Hepatocyte (in vitro differentiated cells): ENCODE data around the gene SCRN2. TPM values are rescaled to one million over a fixed set of nuclear protein-coding genes. Genes with fewer than 3 reads are reported as not detected.

ENCODE experiments used
- DNase-seq: peaks from one replicate; pipeline ENCODE4 v3.0.0-alpha.2; 2016; ENCODE audit warnings: low spot score
- H2AFZ ChIP-seq: fragments of 200-600 bp; sonication (generic); 2 replicates; pipeline ENCODE4 v1.6.0; 2016; ENCODE audit warnings: antibody characterized with exemption, mild to moderate bottlenecking
- H3K27ac ChIP-seq: fragments of 200-600 bp; sonication (generic); 2 replicates; pipeline ENCODE4 v1.5.1; 2016; ENCODE audit warnings: mild to moderate bottlenecking
- H3K27me3 ChIP-seq: fragments of 200-600 bp; sonication (generic); 2 replicates; pipeline ENCODE4 v1.6.1; 2016
- H3K36me3 ChIP-seq: fragments of 200-600 bp; sonication (generic); replicated peaks from 2 replicates; pipeline ENCODE4 v1.5.1; 2016; ENCODE audit warnings: low read depth; ENCODE audit not compliant: insufficient read depth
- H3K4me1 ChIP-seq: fragments of 200-600 bp; sonication (generic); 2 replicates; pipeline ENCODE4 v1.5.1; 2016; ENCODE audit warnings: mild to moderate bottlenecking, moderate library complexity; ENCODE audit not compliant: insufficient read depth
- H3K4me2 ChIP-seq: fragments of 200-600 bp; sonication (generic); 2 replicates; pipeline ENCODE4 v1.6.0; 2016
- H3K4me3 ChIP-seq: fragments of 200-600 bp; sonication (generic); 2 replicates; pipeline ENCODE4 v1.5.1; 2016; ENCODE audit warnings: mild to moderate bottlenecking
- H3K79me2 ChIP-seq: fragments of 200-600 bp; sonication (generic); 2 replicates; pipeline ENCODE4 v1.6.0; 2017; ENCODE audit warnings: mild to moderate bottlenecking
- H3K9me2 ChIP-seq: fragments of 200-600 bp; sonication (generic); replicated peaks from 2 replicates; pipeline ENCODE4 v1.6.0; 2017; ENCODE audit warnings: mild to moderate bottlenecking; ENCODE audit not compliant: insufficient read depth
- H3K9me3 ChIP-seq: fragments of 200-600 bp; sonication (generic); 2 replicates; pipeline ENCODE4 v1.5.1; 2016; ENCODE audit warnings: low read depth, mild to moderate bottlenecking
- H4K20me1 ChIP-seq: fragments of 200-600 bp; sonication (generic); 2 replicates; pipeline ENCODE4 v1.6.0; 2016; ENCODE audit warnings: mild to moderate bottlenecking; ENCODE audit not compliant: insufficient read depth, poor library complexity, severe bottlenecking
- EZH2 ChIP-seq: fragments of 200-600 bp; sonication (generic); IDR thresholded peaks from 2 replicates; pipeline ENCODE4 v1.6.1; 2016; ENCODE audit warnings: antibody characterized with exemption, mild to moderate bottlenecking, borderline replicate concordance
- EZH2phosphoT487 ChIP-seq: fragments of 200-600 bp; sonication (generic); IDR thresholded peaks from one replicate; pipeline ENCODE4 v1.6.1; 2018; ENCODE audit warnings: antibody characterized with exemption, mild to moderate bottlenecking, low read depth, moderate library complexity; ENCODE audit not compliant: unreplicated experiment, severe bottlenecking
- WGBS: methylation state at CpG from one replicate; pipeline ENCODE4 v1.1.6; 2016; ENCODE audit warnings: low lambda C conversion rate; ENCODE audit errors: missing lambda C conversion rate; 5-methylcytosine and 5-hydroxymethylcytosine counted together
- polyA plus RNA-seq: library from polyadenylated mRNA; unstranded; fragments of >200 nt; fragmentation: Nextera tagmentation; extraction: Ambion mirVana; gene quantifications from 2 replicates; pipeline ENCODE4 v1.2.1, GENCODE V29; 2016
- total RNA-seq: library from RNA; depleted of rRNA; stranded (reverse); fragments of >200 nt; gene quantifications from 2 replicates; pipeline ENCODE4 v1.2.3, GENCODE V29; 2014
- TF ChIP-seq, protein P1 (sequence below): fragments of 200-600 bp; sonication (generic); IDR thresholded peaks from 2 replicates; pipeline ENCODE4 v1.5.1; 2016; ENCODE audit warnings: antibody characterized with exemption, mild to moderate bottlenecking; ENCODE audit not compliant: poor library complexity

Gene SCRN2
- total and polyA plus RNA-seq, 2 experiments from 2014 or later: 35.3 to 59.8 TPM

DNA sequence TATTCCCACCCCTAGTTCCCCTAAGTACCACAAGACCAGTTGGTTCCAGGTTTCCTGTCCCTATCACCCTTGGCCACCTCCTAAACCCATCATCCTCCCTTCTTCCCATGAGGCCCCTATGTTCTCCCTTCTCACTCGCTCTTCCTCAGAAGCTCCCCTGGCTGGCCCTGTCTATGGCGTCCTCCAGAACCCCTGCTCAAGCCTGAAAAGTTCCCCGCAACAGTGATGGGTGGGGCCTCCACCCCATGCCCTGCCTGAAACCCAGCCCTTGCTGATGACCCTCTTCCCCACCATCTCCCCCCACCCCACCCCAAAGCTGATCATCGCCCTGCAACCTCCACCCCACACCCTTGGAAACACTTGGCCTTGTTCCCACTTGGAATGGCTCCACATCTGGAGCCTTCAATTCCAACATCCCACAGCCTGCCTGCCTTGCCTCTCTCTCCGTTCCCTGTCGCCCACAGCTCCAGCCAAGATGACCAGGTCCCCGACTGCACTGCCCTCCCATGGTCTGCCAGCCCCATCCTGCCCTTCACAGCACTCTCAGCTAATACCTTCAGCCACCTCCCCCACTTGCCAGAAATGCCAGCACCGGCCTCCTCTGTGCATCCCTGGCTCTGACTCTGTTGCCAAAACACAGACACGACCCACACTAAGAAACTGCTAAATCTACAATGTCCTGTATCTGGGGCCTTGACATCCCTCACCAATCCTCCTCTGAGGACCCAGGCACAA lies 30.0 kb downstream of the SCRN2 start:
- DNase-seq: no peak
- Histone ChIP-seq H3K4me2 (no peak overlapping the region), H3K27me3 (no peaks in the 10 kb centered on the region), H3K9me3 (no peaks in the 10 kb centered on the region), H3K36me3 (no peaks in the 10 kb centered on the region), H3K4me1 (peaks cover 22% of the 10 kb centered on the region), H2AFZ (no peak overlapping the region), H3K27ac (peak overlapping the region; percentile 81), H4K20me1 (no peaks in the 10 kb centered on the region), H3K79me2 (no peaks in the 10 kb centered on the region), H3K4me3 (no peak overlapping the region), H3K9me2 (no peaks in the 10 kb centered on the region)
- TF ChIP-seq, protein P1, sequence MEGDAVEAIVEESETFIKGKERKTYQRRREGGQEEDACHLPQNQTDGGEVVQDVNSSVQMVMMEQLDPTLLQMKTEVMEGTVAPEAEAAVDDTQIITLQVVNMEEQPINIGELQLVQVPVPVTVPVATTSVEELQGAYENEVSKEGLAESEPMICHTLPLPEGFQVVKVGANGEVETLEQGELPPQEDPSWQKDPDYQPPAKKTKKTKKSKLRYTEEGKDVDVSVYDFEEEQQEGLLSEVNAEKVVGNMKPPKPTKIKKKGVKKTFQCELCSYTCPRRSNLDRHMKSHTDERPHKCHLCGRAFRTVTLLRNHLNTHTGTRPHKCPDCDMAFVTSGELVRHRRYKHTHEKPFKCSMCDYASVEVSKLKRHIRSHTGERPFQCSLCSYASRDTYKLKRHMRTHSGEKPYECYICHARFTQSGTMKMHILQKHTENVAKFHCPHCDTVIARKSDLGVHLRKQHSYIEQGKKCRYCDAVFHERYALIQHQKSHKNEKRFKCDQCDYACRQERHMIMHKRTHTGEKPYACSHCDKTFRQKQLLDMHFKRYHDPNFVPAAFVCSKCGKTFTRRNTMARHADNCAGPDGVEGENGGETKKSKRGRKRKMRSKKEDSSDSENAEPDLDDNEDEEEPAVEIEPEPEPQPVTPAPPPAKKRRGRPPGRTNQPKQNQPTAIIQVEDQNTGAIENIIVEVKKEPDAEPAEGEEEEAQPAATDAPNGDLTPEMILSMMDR: no peak
- TF ChIP-seq EZH2phosphoT487 (no peak), EZH2 (no peak)
- WGBS: 90% methylated on average over 9 of the region's 9 CpGs

DNA sequence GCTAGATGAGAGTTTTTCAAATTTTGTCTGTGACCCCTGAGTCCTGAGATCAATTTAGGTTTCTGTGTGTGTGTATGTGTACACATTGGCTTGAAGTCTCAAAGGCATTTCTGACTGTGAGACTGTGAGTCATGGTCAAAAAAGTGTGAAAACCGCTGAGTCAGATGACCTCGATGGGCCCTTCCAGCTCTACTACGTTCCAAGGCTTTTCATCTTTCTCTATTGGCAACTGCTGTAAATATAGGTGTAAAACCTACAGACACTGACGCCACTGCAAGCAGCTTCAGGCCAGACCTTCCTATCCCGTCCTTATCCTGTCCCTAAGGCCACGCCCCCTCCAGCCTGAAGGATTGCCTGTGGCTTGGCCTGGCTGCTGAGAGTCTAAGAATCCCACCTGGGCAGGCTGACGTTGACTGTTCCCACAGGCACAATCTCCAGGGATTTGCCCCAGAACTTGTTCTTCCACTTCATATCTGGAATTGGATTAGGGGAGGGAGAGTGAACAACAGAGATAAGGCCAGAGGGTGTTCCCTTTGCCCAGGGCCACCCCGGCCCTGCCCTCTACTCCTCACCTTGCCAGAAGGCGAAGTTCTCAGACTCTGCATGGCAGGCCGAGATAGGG lies 30.8 kb downstream of the SCRN2 start:
- Histone ChIP-seq H3K4me3 (no peak overlapping the region), H3K27ac (peak overlapping the region; percentile 81), H3K79me2 (no peaks in the 10 kb centered on the region), H3K27me3 (no peaks in the 10 kb centered on the region), H3K4me1 (peaks cover 22% of the 10 kb centered on the region), H2AFZ (no peak overlapping the region), H3K9me3 (no peaks in the 10 kb centered on the region), H3K36me3 (no peaks in the 10 kb centered on the region), H3K4me2 (no peak overlapping the region), H4K20me1 (no peaks in the 10 kb centered on the region), H3K9me2 (no peaks in the 10 kb centered on the region)
- WGBS: 35% methylated on average over 10 of the region's 10 CpGs
- DNase-seq: peak; percentile 93
- TF ChIP-seq EZH2 (no peak), EZH2phosphoT487 (no peak)

DNA sequence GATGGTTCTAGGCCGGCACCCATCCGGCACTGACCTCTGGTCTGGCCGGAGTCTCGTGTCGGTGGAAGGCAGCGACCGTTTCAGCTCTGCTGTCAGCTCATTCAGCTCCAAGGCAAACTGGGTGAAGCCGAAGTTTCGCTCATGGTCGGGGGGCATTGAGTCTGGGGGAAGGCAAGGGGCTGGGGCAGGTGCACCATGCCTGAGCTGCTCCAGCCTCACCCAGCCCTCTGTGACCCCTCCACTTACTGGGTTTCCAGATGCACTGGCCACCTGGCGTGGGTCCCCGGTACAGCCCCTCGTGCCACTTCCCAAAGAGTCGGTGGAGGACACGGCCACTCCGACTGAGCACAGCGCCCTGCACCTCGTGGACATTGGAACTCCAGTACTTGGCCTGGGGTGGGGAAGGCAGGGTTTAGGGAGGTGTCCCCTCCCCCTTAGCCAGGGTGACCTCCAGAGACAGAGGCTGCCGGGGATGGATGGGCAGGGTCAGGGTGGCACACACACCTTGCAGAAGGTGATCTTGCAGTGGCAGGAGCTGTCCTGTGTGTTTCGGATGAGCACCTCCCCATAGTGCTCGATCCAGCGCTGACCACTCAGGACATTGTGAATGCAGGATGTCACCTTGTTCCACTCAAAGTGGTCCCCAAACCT lies 32.1 kb downstream of the SCRN2 start:
- Histone ChIP-seq H4K20me1 (no peaks in the 10 kb centered on the region), H3K27ac (peak overlapping the region; percentile 81), H3K9me3 (no peaks in the 10 kb centered on the region), H3K4me2 (no peak overlapping the region), H2AFZ (no peak overlapping the region), H3K79me2 (no peaks in the 10 kb centered on the region), H3K27me3 (no peaks in the 10 kb centered on the region), H3K4me1 (peaks cover 22% of the 10 kb centered on the region), H3K36me3 (no peaks in the 10 kb centered on the region), H3K4me3 (no peak overlapping the region), H3K9me2 (no peaks in the 10 kb centered on the region)
- 95% methylated on average over 19 of the region's 22 CpGs for WGBS
- no peak for DNase-seq
- TF ChIP-seq, protein P1: no peak
- TF ChIP-seq EZH2phosphoT487: no peak
- no peak for TF ChIP-seq EZH2
